Measurements from ENCODE around the gene ADCY7. TPM values are rescaled to one million over a fixed set of nuclear protein-coding genes. Genes with fewer than 3 reads are reported as not detected.

ADCY7 gene
- total RNA-seq, 3 donors from 2014 or later (not counting 1 experiment from before 2014, with no cell fraction given), result 479 to 591 (median 512) TPM

- Mint-ChIP-seq H3K4me1 (peaks cover 82 to 95% of the 10 kb centered on the region in 2 donors), H3K4me3 (peak overlapping the region; percentile 88), H3K36me3 (no peaks in the 10 kb centered on the region), H3K27ac (peak overlapping the region; percentile 91 to 99), H3K27me3 (ENCODE audit: low read depth in 2 of 2) (no peaks in the 10 kb centered on the region), H3K9me3 (no peaks in the 10 kb centered on the region)
- Histone ChIP-seq H3K36me3 (ENCODE audit: control insufficient read depth, insufficient read depth, low read length) (peaks cover 12% of the 10 kb centered on the region), H3K27ac (ENCODE audit: low read length) (peak overlapping the region; percentile 72), H3K9me3 (ENCODE audit: control insufficient read depth, insufficient read depth, low read length) (no peaks in the 10 kb centered on the region), H3K4me1 (ENCODE audit: control insufficient read depth, insufficient read depth, low read length) (peaks cover 87% of the 10 kb centered on the region), H3K27me3 (ENCODE audit: control insufficient read depth, insufficient read depth, low read length) (no peaks in the 10 kb centered on the region), H3K4me3 (ENCODE audit: low read length) (peak overlapping the region; percentile 75)
- TF ChIP-seq, protein P1, sequence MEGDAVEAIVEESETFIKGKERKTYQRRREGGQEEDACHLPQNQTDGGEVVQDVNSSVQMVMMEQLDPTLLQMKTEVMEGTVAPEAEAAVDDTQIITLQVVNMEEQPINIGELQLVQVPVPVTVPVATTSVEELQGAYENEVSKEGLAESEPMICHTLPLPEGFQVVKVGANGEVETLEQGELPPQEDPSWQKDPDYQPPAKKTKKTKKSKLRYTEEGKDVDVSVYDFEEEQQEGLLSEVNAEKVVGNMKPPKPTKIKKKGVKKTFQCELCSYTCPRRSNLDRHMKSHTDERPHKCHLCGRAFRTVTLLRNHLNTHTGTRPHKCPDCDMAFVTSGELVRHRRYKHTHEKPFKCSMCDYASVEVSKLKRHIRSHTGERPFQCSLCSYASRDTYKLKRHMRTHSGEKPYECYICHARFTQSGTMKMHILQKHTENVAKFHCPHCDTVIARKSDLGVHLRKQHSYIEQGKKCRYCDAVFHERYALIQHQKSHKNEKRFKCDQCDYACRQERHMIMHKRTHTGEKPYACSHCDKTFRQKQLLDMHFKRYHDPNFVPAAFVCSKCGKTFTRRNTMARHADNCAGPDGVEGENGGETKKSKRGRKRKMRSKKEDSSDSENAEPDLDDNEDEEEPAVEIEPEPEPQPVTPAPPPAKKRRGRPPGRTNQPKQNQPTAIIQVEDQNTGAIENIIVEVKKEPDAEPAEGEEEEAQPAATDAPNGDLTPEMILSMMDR (IDR thresholded peaks at IDR 0.05), result no peak
- ATAC-seq, result no peak
- intact Hi-C loops (cut with micrococcal nuclease), result loop anchor here (5.0 kb wide), 3 partner anchors 51 to 111 kb away; no protein-coding TSS in a partner anchor
- peak in 1 of 2 donors; percentile 42 for DNase-seq
- 41% methylated on average over 4 of the region's 5 CpGs for WGBS (ENCODE audit: insufficient coverage)
Observed at GRCh38 chr16:50268352-50268751, 2.0 kb downstream of the ADCY7 start.

DNA sequence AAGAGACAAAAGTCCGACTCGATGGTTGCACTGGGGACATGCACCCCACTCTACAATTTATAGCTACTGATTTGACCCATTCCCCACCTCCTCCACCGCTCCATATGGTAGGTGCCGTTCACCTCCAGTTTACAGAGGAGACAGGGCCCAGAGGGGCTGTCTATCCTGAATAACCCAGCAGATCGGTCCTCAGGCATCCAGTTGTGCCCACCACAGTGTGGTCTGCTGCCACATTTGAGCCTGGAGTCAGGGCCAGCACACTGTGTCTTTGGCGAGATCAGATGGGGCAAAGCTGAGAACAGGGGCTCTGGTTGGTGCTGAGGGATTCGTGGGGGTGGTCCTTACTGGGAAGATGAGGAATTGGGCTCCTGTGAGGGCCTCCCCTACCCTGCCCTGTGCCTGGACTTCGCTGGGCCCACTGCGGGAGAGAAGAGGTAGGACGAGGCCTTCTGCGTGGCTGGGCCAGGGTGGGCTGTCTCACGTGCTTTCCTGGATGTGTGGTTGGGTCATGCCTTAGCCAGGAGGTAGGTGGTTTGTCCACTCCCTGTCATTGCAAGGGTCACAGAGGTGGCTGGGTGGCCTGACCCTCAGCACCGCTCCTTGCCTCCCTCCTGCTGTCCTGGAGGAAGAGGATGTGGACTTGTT lies 2.8 kb downstream of the ADCY7 start:
- Mint-ChIP-seq H3K4me1 (peaks cover 82 to 95% of the 10 kb centered on the region in 2 donors), H3K27ac (peak overlapping the region; percentile 91 to 99), H3K9me3 (no peaks in the 10 kb centered on the region), H3K27me3 (ENCODE audit: low read depth in 2 of 2) (no peaks in the 10 kb centered on the region), H3K4me3 (peak overlapping the region; percentile 88), H3K36me3 (no peaks in the 10 kb centered on the region)
- intact Hi-C loops (cut with micrococcal nuclease), result loop anchor here (5.0 kb wide), 3 partner anchors 52 to 112 kb away; no protein-coding TSS in a partner anchor
- H3K9me3 ChIP-seq (ENCODE audit: control insufficient read depth, insufficient read depth, low read length), result no peaks in the 10 kb centered on the region
- H3K27me3 ChIP-seq (ENCODE audit: control insufficient read depth, insufficient read depth, low read length), result no peaks in the 10 kb centered on the region
- DNase-seq (no peak), ATAC-seq (no peak)
- peak overlapping the region; percentile 61 for H3K27ac ChIP-seq (ENCODE audit: low read length)
- H3K4me1 ChIP-seq (ENCODE audit: control insufficient read depth, insufficient read depth, low read length), result peaks cover 89% of the 10 kb centered on the region
- WGBS (ENCODE audit: insufficient coverage), result 65% methylated on average over 13 of the region's 13 CpGs
- no peak overlapping the region for H3K4me3 ChIP-seq (ENCODE audit: low read length)
- peaks cover 12% of the 10 kb centered on the region for H3K36me3 ChIP-seq (ENCODE audit: control insufficient read depth, insufficient read depth, low read length)
- TF ChIP-seq, protein P1 (IDR thresholded peaks at IDR 0.05), result no peak

GRCh38 chr16:50269769-50270509 lies 3.6 kb downstream of the ADCY7 start:
- Histone ChIP-seq H3K4me3 (ENCODE audit: low read length) (no peak overlapping the region), H3K36me3 (ENCODE audit: control insufficient read depth, insufficient read depth, low read length) (peaks cover 12% of the 10 kb centered on the region), H3K27ac (ENCODE audit: low read length) (peak overlapping the region; percentile 93), H3K9me3 (ENCODE audit: control insufficient read depth, insufficient read depth, low read length) (no peaks in the 10 kb centered on the region), H3K27me3 (ENCODE audit: control insufficient read depth, insufficient read depth, low read length) (no peaks in the 10 kb centered on the region), H3K4me1 (ENCODE audit: control insufficient read depth, insufficient read depth, low read length) (peaks cover 94% of the 10 kb centered on the region)
- Mint-ChIP-seq H3K27ac (peak overlapping the region; percentile 91 to 99), H3K27me3 (ENCODE audit: low read depth in 2 of 2) (no peaks in the 10 kb centered on the region), H3K4me3 (peak overlapping the region; percentile 88), H3K9me3 (no peaks in the 10 kb centered on the region), H3K4me1 (peaks cover 79 to 95% of the 10 kb centered on the region in 2 donors), H3K36me3 (no peaks in the 10 kb centered on the region)
- no peak for DNase-seq
- 65% methylated on average over 12 of the region's 12 CpGs for WGBS (ENCODE audit: insufficient coverage)
- TF ChIP-seq, protein P1 (IDR thresholded peaks at IDR 0.05), result no peak
- no peak for ATAC-seq
- intact Hi-C loops (cut with micrococcal nuclease), result loop anchor here (5.0 kb wide), 3 partner anchors 53 to 113 kb away; no protein-coding TSS in a partner anchor

All from natural killer cell (primary cell).